Measurements from ENCODE around the gene RND3.

RND3 gene

GRCh38 chr2:150438654-150439053 is 48.8 kb downstream of the RND3 start:
- no peak for DNase-seq

- DNase-seq = no peak
Observed at GRCh38 chr2:150438041-150438440, 49.4 kb downstream of the RND3 start.

GRCh38 chr2:150432312-150432625 is 55.2 kb downstream of the RND3 start:
- no peak for DNase-seq

- DNase-seq = no peak
Observed at GRCh38 chr2:150431561-150432311, 55.7 kb downstream of the RND3 start.

- peak in 1 of 3 experiments; percentile 39 for DNase-seq
Observed at GRCh38 chr2:150429384-150429961, 58.0 kb downstream of the RND3 start.

GRCh38 chr2:150428641-150429040 is 58.8 kb downstream of the RND3 start:
- peak in 1 of 3 experiments; percentile 1 for DNase-seq

- peak in 2 of 3 experiments; percentile 24 to 33 for DNase-seq
Observed at GRCh38 chr2:150427298-150427697, 60.2 kb downstream of the RND3 start.

- DNase-seq = peak in 1 of 3 experiments; percentile 33
Observed at GRCh38 chr2:150426724-150427123, 60.7 kb downstream of the RND3 start.

GRCh38 chr2:150426315-150426714 is 61.2 kb downstream of the RND3 start:
- DNase-seq = no peak

GRCh38 chr2:150425121-150425955 is 62.1 kb downstream of the RND3 start:
- no peak for DNase-seq

GRCh38 chr2:150424406-150424805 is 63.1 kb downstream of the RND3 start:
- no peak for DNase-seq

- no peak for DNase-seq
Observed at GRCh38 chr2:150421126-150421651, 66.3 kb downstream of the RND3 start.

- DNase-seq = no peak
Observed at GRCh38 chr2:150418916-150419315, 68.6 kb downstream of the RND3 start.

All from NCI-H1417 (cell line).